GM21423 (cell line): ENCODE data around the gene WDR49.

Experiments used
- ATAC-seq: cut with Tn5 transposase; IDR thresholded peaks from one replicate; pipeline ENCODE4 v1.9.1; 2021; ENCODE audit warnings: mild to moderate bottlenecking, moderate library complexity; ENCODE audit not compliant: unreplicated experiment

The WDR49 gene

GRCh38 chr3:167653760-167654159, at the start of gene WDR49:
WDR49 (minus strand) TSS chr3:167653942; CDS start chr3:167653425, 517 bp downstream.
- peak; percentile 52 for ATAC-seq

DNA sequence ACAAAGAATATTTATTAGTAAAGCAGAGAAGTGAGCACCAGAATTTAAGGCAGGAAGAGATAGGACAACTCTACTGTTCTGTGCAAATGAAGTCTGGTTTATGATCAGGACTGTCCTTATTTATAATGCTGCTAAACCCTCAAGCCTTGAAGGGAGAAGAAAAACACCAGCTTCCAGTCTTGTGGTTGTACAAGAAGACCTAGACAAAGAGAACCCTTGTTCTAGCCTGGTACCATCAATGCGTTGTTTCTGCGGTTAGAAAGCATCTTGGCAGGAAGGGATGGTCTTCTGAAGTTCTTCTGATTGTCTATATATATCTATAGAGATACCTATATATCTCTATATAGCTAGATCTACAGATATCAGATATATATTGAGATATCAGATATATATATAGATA, 47.2 kb upstream of the WDR49 start:
- no peak for ATAC-seq

DNA sequence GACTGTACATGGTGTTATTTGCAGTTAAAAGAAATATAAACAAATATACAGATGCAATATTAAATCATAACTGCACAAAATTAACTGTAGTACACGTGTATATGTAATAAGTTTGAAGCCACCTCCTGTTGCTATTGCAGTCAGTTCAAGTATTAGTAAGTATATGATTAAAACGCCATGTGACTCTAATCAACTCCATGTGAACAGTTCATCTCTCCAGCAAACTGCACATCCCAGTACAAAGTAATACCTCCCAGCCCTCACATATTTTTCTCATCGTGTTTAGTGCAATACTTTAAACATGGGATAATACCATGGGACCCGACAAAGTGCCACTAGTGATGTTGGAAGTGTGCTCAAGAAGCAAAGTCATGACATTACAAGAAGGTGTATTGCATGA, 46.3 kb upstream of the WDR49 start:
- no peak for ATAC-seq

GRCh38 chr3:167694121-167694520, 40.4 kb upstream of the WDR49 start:
- no peak for ATAC-seq

DNA sequence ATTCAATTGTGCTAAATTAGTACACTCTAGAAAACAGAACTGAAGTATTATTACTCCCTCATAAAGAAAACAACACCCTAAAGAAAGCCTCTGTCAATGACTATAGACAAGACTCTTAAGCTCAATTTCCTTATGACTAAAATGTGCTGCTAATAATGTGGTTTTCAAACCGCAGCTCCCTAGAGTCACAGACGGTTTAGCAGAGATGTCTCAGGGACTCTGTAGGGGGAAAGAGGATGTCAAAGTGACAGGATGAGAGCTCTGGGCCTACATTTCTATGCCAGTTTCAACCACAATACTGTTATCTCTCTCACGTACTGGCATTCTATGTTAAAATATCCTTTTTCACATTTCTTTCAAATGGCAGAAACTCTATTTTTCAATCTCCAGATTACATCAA, 37.6 kb upstream of the WDR49 start:
- ATAC-seq: peak; percentile 100

- ATAC-seq: peak; percentile 73
These were observed 30.7 kb upstream of the WDR49 start for GRCh38 chr3:167684388-167684993.

DNA sequence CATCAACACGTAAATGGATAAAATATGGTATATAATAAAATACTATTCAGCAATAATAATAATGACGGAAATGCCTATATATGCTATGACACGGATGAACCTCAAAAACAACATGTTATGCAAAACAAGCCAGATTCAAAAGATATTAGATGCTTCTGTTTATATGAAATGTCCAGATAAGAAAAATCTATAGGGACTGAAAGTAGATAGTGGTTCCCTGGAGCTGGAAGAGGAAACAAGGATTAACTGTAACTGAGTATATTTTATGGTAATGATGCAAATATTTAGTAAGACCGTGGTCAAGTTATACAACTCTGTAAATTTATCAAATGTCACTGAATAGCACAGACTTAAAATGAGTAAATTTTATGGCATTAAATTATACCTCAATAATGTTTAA, 25.8 kb upstream of the WDR49 start:
- ATAC-seq: no peak

DNA sequence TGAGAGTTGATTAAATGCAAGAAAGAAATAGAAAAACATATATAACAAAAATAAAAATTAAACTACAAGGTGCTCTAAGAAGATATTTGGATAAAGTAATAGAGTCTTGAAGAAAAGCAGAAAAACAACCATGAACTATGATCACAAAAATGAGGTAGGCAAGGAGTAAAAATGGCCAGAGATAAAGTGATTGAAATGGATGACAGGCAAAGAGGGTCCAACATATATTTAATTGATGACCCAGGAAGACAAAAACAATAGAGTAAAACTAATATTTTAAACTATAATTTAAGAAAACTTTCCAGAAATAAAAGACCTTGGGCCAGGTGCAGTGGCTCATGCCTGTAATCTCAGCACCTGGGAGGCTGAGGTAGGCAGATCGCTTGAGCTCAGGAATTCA, 22.1 kb upstream of the WDR49 start:
- no peak for ATAC-seq

- ATAC-seq: no peak
These were observed 19.5 kb upstream of the WDR49 start for GRCh38 chr3:167673221-167673620.

- ATAC-seq: no peak
These were observed 18.2 kb upstream of the WDR49 start for GRCh38 chr3:167671878-167672427.

DNA sequence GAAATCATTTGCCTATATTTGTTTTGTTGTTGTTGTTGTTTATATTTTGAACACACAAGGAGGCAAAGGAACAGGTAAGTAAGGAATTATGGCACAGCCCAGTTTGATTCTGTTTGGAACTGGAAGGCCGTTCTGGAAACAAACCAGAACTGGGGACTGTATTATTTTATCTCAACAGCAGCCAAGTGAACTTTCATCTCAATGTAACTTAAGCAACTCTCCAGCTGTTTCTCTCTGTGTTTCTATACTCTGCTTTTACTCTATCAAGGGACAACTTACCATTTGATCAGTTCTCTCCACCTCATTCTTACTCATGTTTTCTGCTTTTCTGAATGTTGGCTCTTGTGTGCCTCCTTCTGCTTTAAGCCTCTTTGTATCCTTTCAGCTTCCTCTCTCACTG, 16.0 kb upstream of the WDR49 start:
- no peak for ATAC-seq

- no peak for ATAC-seq
These were observed 14.9 kb upstream of the WDR49 start for GRCh38 chr3:167668651-167669050.

DNA sequence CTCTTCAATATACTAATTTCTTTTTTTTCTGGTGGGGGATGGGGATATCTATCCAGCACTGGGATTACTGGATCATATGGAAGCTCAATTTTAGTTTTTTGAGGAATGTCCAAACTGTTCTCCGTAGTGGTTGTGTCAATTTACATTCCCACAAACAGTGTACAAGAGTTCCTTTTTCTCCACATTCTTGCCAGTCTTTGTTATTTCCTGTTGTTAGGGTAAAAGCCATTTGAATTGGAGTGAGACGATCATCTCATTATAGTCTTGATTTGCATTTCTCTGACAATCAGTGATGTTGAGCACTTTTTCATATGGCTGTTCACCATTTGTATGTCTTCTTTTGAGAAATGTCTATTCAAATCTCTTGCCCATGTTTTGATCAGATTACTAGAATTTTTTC, 12.8 kb upstream of the WDR49 start:
- ATAC-seq: no peak

GRCh38 chr3:167662919-167663400, 9.2 kb upstream of the WDR49 start:
- no peak for ATAC-seq

- no peak for ATAC-seq
These were observed 4.0 kb upstream of the WDR49 start for GRCh38 chr3:167657684-167658225.

DNA sequence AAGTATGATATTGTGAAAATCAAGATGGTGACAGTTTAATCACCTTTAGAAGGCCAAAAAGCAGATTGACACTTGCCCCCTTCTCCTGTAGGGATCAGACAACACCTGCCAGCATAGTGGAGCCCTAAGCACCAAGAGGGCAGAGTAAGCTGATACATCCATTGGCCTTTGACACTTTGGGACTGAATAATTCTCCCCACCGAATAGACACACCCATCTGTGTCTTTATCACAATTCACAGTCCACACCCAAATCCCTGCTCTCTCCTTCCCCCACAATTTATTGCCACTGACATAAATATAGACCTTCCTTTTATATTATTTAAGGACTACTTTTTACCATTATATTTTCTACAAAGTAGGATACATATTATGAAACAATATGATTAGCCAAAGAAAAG, 3.1 kb upstream of the WDR49 start:
- no peak for ATAC-seq

GRCh38 chr3:167653155-167653554, 587 bp downstream of the WDR49 start:
- ATAC-seq: no peak

- ATAC-seq: no peak
These were observed 1.9 kb downstream of the WDR49 start for GRCh38 chr3:167651826-167652225.

- ATAC-seq: no peak
These were observed 3.3 kb downstream of the WDR49 start for GRCh38 chr3:167650459-167650858.

DNA sequence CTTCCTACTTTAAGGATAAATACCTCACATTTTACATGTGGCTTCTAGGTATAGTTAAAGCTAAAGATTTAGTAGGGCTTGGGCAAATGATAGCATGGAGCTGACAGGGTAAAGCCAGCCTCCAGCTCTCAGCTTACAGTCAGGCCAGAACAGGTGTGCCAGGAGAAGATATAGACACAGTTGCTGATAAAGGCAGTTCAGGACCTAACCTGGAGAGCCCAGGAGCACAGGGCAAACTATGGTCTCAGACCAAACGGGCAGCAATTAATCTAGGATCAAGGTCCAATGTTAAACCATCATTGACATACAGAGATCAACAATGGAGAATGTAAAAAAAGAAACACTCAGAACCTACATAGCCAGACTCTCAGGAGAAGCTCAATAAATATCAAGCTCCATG, 4.0 kb downstream of the WDR49 start:
- ATAC-seq: no peak

DNA sequence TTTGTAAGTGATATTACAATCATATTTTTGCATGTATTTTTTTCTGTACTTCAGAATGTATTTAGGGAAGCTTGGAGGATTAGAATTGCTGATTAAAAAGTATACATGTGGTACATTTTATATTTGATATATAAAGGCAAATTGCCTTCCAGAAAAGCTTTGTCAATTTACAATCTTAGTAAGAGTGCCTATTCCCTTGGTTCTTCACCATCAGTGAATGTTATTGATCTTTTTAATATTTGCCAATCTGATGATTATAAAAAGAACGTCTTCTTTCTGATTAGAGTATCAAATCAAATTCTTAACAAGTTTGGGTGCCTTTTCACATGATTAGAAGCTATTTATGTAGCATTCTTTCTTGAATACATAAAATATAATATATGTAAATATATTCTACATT, 9.1 kb downstream of the WDR49 start:
- ATAC-seq: no peak

DNA sequence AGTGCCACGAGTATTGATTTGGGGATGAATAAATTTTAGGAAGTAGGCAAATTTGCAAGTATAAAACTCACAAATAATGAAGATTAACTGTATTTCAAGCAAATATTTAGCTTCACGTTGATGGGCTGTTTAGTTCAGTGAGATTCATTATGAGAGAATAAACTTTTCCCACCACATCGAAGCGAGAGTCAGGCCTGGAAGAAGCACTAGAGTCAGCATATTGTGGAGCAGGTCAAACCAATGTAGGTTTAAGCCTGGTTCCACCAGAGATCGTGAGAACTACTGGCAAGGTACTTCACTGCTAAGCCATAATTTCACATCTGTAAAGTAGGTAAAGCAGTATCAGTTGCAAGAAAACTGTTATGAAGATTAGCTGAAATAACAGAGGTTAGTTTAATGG, 22.3 kb downstream of the WDR49 start:
- ATAC-seq: no peak

DNA sequence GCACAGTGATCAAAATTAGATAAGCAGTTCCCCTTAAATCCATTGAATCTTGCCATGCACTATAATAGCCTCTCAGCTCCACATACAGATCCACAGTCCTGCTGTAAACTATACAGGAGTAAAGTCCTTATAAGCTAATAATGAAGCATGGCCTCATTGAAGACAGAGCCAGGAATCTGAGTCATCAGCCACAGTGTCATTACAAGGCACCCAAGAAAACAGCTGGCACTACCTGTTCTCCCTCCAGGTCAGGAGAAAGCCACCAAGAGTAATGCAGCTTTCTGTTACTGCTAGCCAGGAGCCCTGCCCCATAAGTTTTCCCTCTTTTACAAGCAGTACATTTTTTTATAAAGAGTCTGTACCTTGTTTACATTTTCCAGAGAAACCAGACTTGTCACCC, 27.3 kb downstream of the WDR49 start:
- no peak for ATAC-seq
